Lower leg skin (tissue), 4 donors: Measurements from ENCODE around the gene TBC1D32. TPM values are rescaled to one million over a fixed set of nuclear protein-coding genes. Genes with fewer than 3 reads are reported as not detected.

ENCODE experiments used
- DNase-seq, 2 donors: peaks; one replicate each; pipeline ENCODE4 v3.0.0-alpha.2; 2019; ENCODE audit warnings: low spot score in 2 of 2
- H3K4me3 ChIP-seq: fragments of 200-600 bp; sonication (generic); 2 replicates; pipeline ENCODE4 v1.5.1; 2017; ENCODE audit warnings: mild to moderate bottlenecking, low read depth; ENCODE audit not compliant: poor library complexity, severe bottlenecking
- POLR2A ChIP-seq, 2 donors: fragments of 450-650 bp; IDR thresholded peaks; one replicate each; pipeline ENCODE4 v1.6.1; 2016 to 2017; ENCODE audit warnings: antibody characterized with exemption in 2 of 2, mild to moderate bottlenecking in 1 of 2, moderate library complexity in 1 of 2
- WGBS, 2 donors: methylation state at CpG; one replicate each; pipeline ENCODE4 v1.1.5; 2018; 5-methylcytosine and 5-hydroxymethylcytosine counted together
- intact Hi-C: fragments of 100-400 bp; cut with DNase I; formaldehyde crosslinking; loops from one replicate; pipeline ENCODE4 v1.15.0; 2023; ENCODE audit warnings: low total_unique reads
- total RNA-seq, 4 donors: library from RNA; depleted of rRNA; stranded (reverse); fragments of >200 nt; gene quantifications; one replicate each; pipeline ENCODE4 v1.1.0, GENCODE V29; 2016
- TF ChIP-seq, protein P1 (sequence below), 3 donors: fragments of 450-650 bp; IDR thresholded peaks; one replicate each; pipeline ENCODE4 v1.5.1; 2016; ENCODE audit warnings: antibody characterized with exemption in 3 of 3, mild to moderate bottlenecking in 3 of 3, moderate library complexity in 2 of 3

Gene TBC1D32
- total RNA-seq, 4 donors from 2014 or later, result 5.2 to 8.6 (median 6.7) TPM

DNA sequence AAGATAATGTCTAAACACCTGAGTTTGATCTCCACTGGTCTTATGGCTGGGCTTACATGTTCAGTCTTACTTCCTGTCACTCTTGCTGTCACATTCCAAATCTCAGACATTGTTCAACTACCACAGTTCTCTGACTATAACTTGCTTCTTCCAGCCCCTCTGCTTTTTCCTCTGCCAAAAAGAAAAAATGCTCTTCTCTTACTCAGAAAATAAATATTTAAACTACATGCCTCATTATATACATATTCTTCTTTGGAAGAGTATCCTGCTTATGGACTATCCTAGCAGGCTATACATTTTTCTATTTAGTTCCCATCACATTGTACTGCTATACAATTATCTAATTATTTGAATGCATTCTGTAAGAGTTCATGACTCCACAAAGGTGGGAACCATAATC, 175.4 kb downstream of the TBC1D32 start:
- H3K4me3 ChIP-seq, result no peak overlapping the region
- intact Hi-C loops, result no loop called here
- TF ChIP-seq, protein P1, sequence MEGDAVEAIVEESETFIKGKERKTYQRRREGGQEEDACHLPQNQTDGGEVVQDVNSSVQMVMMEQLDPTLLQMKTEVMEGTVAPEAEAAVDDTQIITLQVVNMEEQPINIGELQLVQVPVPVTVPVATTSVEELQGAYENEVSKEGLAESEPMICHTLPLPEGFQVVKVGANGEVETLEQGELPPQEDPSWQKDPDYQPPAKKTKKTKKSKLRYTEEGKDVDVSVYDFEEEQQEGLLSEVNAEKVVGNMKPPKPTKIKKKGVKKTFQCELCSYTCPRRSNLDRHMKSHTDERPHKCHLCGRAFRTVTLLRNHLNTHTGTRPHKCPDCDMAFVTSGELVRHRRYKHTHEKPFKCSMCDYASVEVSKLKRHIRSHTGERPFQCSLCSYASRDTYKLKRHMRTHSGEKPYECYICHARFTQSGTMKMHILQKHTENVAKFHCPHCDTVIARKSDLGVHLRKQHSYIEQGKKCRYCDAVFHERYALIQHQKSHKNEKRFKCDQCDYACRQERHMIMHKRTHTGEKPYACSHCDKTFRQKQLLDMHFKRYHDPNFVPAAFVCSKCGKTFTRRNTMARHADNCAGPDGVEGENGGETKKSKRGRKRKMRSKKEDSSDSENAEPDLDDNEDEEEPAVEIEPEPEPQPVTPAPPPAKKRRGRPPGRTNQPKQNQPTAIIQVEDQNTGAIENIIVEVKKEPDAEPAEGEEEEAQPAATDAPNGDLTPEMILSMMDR (IDR thresholded peaks at IDR 0.05), result no peak
- TF ChIP-seq POLR2A (IDR thresholded peaks at IDR 0.05), result no peak
- DNase-seq, result no peak

DNA sequence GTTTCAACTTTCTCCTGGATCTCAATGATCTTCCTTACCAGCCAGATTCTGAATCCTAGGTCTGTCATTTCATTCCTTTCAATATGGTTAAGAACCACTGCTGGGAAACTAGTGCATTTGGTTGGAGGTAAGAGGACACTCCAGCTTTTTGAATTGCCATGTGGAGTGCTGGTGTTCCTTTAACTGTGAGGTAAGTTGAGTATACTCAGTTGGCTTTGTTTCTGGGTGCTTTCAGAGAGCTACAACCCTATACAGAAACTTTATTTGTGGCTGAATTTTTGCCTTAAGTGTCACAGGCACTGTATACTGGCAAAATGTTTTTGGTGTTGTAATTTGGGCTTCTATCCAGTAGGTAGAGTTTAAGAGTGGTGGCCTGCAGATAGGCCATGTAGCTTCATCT, 175.8 kb downstream of the TBC1D32 start:
- intact Hi-C loops, result no loop called here
- H3K4me3 ChIP-seq, result no peak overlapping the region
- DNase-seq, result no peak
- TF ChIP-seq, protein P1 (IDR thresholded peaks at IDR 0.05), result no peak
- no peak for TF ChIP-seq POLR2A (IDR thresholded peaks at IDR 0.05)

DNA sequence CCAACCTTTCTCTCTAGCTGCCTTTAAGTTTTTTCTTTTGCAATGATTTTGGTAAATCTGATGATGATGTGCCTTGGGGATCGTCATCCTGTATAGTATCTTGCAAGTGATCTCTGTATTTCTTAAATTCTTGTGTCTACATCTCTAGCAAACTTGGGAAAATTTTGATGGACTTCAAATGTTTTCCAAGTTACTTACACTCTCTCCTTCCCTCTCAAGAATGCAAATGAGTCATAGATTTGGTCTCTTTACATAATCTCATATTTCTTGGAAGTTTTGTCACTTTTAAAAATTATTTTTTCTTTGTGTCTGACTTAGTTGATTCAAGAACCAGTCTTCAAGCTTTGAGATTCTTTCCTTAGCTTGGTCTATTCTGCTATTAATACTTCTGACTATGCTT, 176.4 kb downstream of the TBC1D32 start:
- H3K4me3 ChIP-seq, result no peak overlapping the region
- no peak for DNase-seq
- TF ChIP-seq POLR2A (IDR thresholded peaks at IDR 0.05), result no peak
- TF ChIP-seq, protein P1 (IDR thresholded peaks at IDR 0.05), result no peak
- WGBS, 2 donors, result 95 to 100% methylated on average over 1 of the region's 1 CpG
- intact Hi-C loops, result no loop called here

DNA sequence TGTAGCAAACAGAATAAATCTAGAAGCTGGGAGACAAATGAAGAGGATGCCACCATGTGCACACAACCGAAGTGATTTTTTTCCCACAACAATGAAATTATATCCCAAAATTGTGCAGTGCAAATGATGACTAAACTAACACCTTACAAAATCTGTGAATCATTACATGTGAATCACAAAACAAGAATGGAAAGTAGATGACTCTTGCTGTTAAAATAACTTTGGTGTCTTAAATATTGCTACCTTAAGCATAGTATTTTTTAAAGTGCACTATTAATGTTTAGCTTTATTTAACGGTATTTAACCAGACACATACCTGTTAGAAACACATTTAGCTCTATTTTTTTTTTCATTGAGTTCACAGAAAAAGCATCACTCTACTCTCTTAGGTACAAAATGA, 190.8 kb downstream of the TBC1D32 start:
- intact Hi-C loops, result no loop called here
- no peak overlapping the region for H3K4me3 ChIP-seq
- 88 to 94% methylated on average over 2 of the region's 2 CpGs for WGBS, 2 donors
- no peak for DNase-seq
- TF ChIP-seq POLR2A (IDR thresholded peaks at IDR 0.05), result no peak
- TF ChIP-seq, protein P1 (IDR thresholded peaks at IDR 0.05), result no peak

DNA sequence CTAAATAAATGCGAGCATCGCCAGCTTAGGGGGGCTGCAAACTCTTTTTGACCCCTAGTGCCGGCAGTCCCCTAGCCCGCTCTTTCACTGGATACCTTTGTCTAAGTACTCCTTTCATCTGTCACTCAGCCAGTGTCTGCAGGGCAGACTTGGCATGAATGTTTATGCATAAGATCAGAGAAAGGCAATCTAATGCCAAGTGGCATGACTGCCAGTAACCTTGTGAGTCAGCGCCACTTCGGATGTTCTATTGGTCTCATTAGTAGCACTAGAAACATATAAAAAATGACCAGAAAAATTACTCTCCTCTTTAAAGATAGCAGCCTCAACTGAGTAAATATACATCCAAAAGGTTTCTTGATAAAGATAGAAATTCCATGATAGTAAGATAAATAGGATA, 192.2 kb downstream of the TBC1D32 start:
- TF ChIP-seq POLR2A (IDR thresholded peaks at IDR 0.05), result no peak
- TF ChIP-seq, protein P1 (IDR thresholded peaks at IDR 0.05), result no peak
- no peak overlapping the region for H3K4me3 ChIP-seq
- no peak for DNase-seq
- WGBS, 2 donors, result 78 to 84% methylated on average over 6 of the region's 6 CpGs
- intact Hi-C loops, result no loop called here

DNA sequence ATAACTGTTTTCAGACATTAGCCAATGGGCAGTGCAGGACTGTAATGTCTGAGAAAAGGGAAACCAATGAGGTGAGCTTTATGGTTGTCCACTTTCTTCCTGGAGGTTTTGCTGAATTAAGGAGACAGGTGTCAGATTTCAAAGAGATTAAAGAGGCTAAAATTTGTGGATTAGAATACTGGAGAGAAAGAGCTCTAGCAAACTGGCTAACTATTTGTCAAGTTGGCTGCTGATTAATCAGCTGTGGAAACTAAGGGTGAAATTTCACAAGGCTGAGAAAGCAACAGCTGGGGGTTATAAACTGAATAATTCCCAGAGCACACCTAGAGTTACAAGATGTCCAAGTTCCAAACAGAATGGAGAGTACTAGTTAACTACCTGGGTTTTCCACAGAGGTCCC, 198.9 kb downstream of the TBC1D32 start:
- no peak for DNase-seq
- TF ChIP-seq, protein P1 (IDR thresholded peaks at IDR 0.05), result no peak
- no peak for TF ChIP-seq POLR2A (IDR thresholded peaks at IDR 0.05)
- no peak overlapping the region for H3K4me3 ChIP-seq
- intact Hi-C loops, result no loop called here
